Loucy (cell line): ENCODE measurements around the gene FBLN2.

Source experiments
- H2AFZ ChIP-seq: fragments of 200-600 bp; sonication (generic); 2 replicates; pipeline ENCODE4 v1.6.0; 2016; ENCODE audit warnings: antibody characterized with exemption, mild to moderate bottlenecking, low read length, moderate library complexity
- H3F3A ChIP-seq: fragments of 200-600 bp; 2 replicates; pipeline ENCODE4 v1.6.0; 2016; ENCODE audit warnings: antibody characterized with exemption, low read depth, mild to moderate bottlenecking
- H3K27me3 ChIP-seq: fragments of 200-600 bp; sonication (generic); 2 replicates; pipeline ENCODE4 v1.6.1; 2014; ENCODE audit warnings: low read length, mild to moderate bottlenecking; ENCODE audit not compliant: insufficient read depth, poor library complexity, severe bottlenecking
- H3K36me3 ChIP-seq: fragments of 200-600 bp; sonication (generic); 2 replicates; pipeline ENCODE4 v1.6.1; 2016; ENCODE audit warnings: low read length; ENCODE audit not compliant: insufficient read depth
- H3K4me1 ChIP-seq: fragments of 200-600 bp; sonication (generic); 2 replicates; pipeline ENCODE4 v1.5.1; 2014; ENCODE audit warnings: low read length, mild to moderate bottlenecking; ENCODE audit not compliant: insufficient read depth, poor library complexity, severe bottlenecking
- H3K4me2 ChIP-seq: fragments of 200-600 bp; sonication (generic); 2 replicates; pipeline ENCODE4 v1.6.0; 2014; ENCODE audit warnings: antibody characterized with exemption, low read length, low read depth, mild to moderate bottlenecking; ENCODE audit not compliant: poor library complexity, severe bottlenecking
- H3K4me3 ChIP-seq: fragments of 200-600 bp; sonication (generic); 2 replicates; pipeline ENCODE4 v1.5.1; 2014; ENCODE audit warnings: low read length, mild to moderate bottlenecking, mixed read lengths; ENCODE audit not compliant: poor library complexity, severe bottlenecking
- H3K79me2 ChIP-seq: fragments of 200-600 bp; sonication (generic); 2 replicates; pipeline ENCODE4 v1.6.1; 2014; ENCODE audit warnings: low read length; ENCODE audit not compliant: insufficient read depth
- H3K9ac ChIP-seq: fragments of 200-600 bp; sonication (generic); 2 replicates; pipeline ENCODE4 v1.6.0; 2014; ENCODE audit warnings: mild to moderate bottlenecking, low read depth, low read length, moderate library complexity; ENCODE audit not compliant: poor library complexity, severe bottlenecking
- H3K9me2 ChIP-seq: fragments of 200-600 bp; sonication (generic); replicated peaks from 2 replicates; pipeline ENCODE4 v1.6.1; 2016; ENCODE audit warnings: low read depth, low read length, mixed read lengths
- H3K9me3 ChIP-seq: fragments of 200-600 bp; sonication (generic); 2 replicates; pipeline ENCODE4 v1.6.1; 2014; ENCODE audit warnings: mild to moderate bottlenecking, antibody characterized with exemption, low read length, low read depth; ENCODE audit not compliant: insufficient read depth
- H4K20me1 ChIP-seq: fragments of 200-600 bp; sonication (generic); 2 replicates; pipeline ENCODE4 v1.6.0; 2014; ENCODE audit warnings: antibody characterized with exemption, low read length, mild to moderate bottlenecking; ENCODE audit not compliant: insufficient read depth, poor library complexity, severe bottlenecking
- CTCF ChIP-seq: fragments of 200-600 bp; sonication (generic); conservative IDR thresholded peaks from 2 replicates; pipeline ENCODE4 v1.5.1; 2014; ENCODE audit warnings: mild to moderate bottlenecking, antibody characterized with exemption, low read length
- EZH2phosphoT487 ChIP-seq: fragments of 200-600 bp; IDR thresholded peaks from 2 replicates; pipeline ENCODE4 v1.6.1; 2018; ENCODE audit warnings: antibody characterized with exemption, mild to moderate bottlenecking, moderate library complexity, borderline replicate concordance

The FBLN2 gene

GRCh38 chr3:13530241-13531009 is 18.5 kb upstream of the FBLN2 start:
- H4K20me1 ChIP-seq: no peaks in the 10 kb centered on the region
- H3K4me2 ChIP-seq: no peak overlapping the region

DNA sequence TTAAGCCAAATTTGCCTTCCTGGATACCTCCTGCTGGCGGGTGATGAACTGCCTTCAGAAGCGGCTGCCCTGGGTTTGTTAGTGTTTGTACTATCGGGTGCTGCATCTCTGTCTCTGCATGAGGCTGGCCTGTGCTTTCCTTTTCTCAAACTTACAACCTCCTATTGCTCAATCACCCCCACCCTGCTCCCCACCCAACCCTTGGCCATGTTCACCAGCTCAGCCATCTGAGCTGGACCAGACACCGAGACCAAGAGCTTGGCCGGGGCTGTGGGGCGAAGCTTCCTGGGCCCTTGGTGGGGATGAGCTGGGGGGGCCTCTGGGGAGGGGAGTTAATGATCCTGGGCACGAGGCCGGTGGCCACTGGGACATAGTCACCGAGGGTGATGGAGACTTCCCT is 16.8 kb upstream of the FBLN2 start:
- no peaks in the 10 kb centered on the region for H3K9me3 ChIP-seq
- TF ChIP-seq CTCF: no peak
- no peak for TF ChIP-seq EZH2phosphoT487

More at GRCh38 chr3:13530241-13531009, 18.5 kb upstream of the FBLN2 start:
- TF ChIP-seq EZH2phosphoT487 (no peak), CTCF (no peak)
- no peak overlapping the region for H2AFZ ChIP-seq
- H3K4me1 ChIP-seq: no peaks in the 10 kb centered on the region
- H3K9ac ChIP-seq: no peak overlapping the region
- H3K9me3 ChIP-seq: no peaks in the 10 kb centered on the region
- H3F3A ChIP-seq: no peaks in the 10 kb centered on the region
- no peaks in the 10 kb centered on the region for H3K27me3 ChIP-seq
- no peak overlapping the region for H3K4me3 ChIP-seq
- H3K79me2 ChIP-seq: no peaks in the 10 kb centered on the region
- no peaks in the 10 kb centered on the region for H3K36me3 ChIP-seq
- no peaks in the 10 kb centered on the region for H3K9me2 ChIP-seq

DNA sequence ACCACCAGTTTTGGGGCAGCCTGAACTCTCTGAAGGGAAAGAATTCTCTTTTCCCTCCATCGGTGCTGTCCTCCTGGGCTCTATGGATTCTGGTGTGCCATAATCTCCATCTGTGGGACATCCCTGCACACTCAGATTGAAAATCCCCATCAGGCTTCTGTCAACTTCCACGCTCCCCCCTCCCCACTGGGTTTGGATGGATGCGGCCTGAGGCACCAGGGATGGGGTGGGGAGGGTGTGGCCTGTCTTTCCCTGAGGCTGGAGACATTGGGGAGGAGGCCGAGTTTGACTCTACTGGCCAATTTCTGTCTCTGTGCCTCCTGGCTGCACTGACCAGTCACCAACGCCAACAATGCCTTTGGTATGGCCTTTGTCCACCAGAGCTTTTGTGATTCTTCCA is 16.3 kb upstream of the FBLN2 start:
- Histone ChIP-seq H3K36me3 (no peaks in the 10 kb centered on the region), H4K20me1 (no peaks in the 10 kb centered on the region), H3K79me2 (no peaks in the 10 kb centered on the region), H3K4me2 (no peak overlapping the region), H2AFZ (no peak overlapping the region), H3K9me3 (no peaks in the 10 kb centered on the region), H3F3A (no peaks in the 10 kb centered on the region), H3K4me1 (peaks cover 5% of the 10 kb centered on the region), H3K27me3 (no peaks in the 10 kb centered on the region), H3K9ac (no peak overlapping the region), H3K4me3 (no peak overlapping the region), H3K9me2 (no peaks in the 10 kb centered on the region)
- no peak for TF ChIP-seq EZH2phosphoT487
- no peak for TF ChIP-seq CTCF

More for the DNA sequence above, 16.8 kb upstream of the FBLN2 start:
- Histone ChIP-seq H3K4me1 (peaks cover 5% of the 10 kb centered on the region), H3K9me2 (no peaks in the 10 kb centered on the region), H4K20me1 (no peaks in the 10 kb centered on the region), H3K36me3 (no peaks in the 10 kb centered on the region), H3F3A (no peaks in the 10 kb centered on the region), H3K79me2 (no peaks in the 10 kb centered on the region), H3K4me2 (no peak overlapping the region), H2AFZ (no peak overlapping the region), H3K4me3 (no peak overlapping the region), H3K27me3 (no peaks in the 10 kb centered on the region), H3K9ac (no peak overlapping the region)
